HL-60 (cell line): ENCODE data around the gene NOXA1.

Experiments
- CTCF ChIP-seq: IDR thresholded peaks from one replicate; pipeline ENCODE4 v1.5.1; 2011; ENCODE audit warnings: low read length, control low read depth, inconsistent platforms; ENCODE audit not compliant: insufficient read depth
- GABPA ChIP-seq: IDR thresholded peaks from 2 replicates; pipeline ENCODE4 v1.6.1; 2012; ENCODE audit warnings: low read depth
- POLR2AphosphoS5 ChIP-seq: IDR thresholded peaks from 2 replicates; pipeline ENCODE4 v1.6.1; 2012; ENCODE audit warnings: low read depth
- REST ChIP-seq: IDR thresholded peaks from 2 replicates; pipeline ENCODE4 v1.6.1; 2012; ENCODE audit warnings: low read depth; ENCODE audit not compliant: insufficient replicate concordance

GRCh38 chr9:137405677-137406081 lies 17.5 kb upstream of the NOXA1 start:
- TF ChIP-seq CTCF: no peak
- TF ChIP-seq POLR2AphosphoS5: no peak
- TF ChIP-seq GABPA: no peak
- no peak for TF ChIP-seq REST
